H1 (cell line): ENCODE data around the gene MOCS1. TPM values are rescaled to one million over a fixed set of nuclear protein-coding genes. Genes with fewer than 3 reads are reported as not detected.

Source experiments
- SUZ12 ChIP-seq: fragments of 200-600 bp; sonication (generic); IDR thresholded peaks from 2 replicates; pipeline ENCODE4 v1.6.1; 2012; ENCODE audit warnings: mild to moderate bottlenecking, inconsistent platforms, low read length, moderate library complexity, mixed read lengths
- polyA plus RNA-seq, 7 experiments: library from polyadenylated mRNA; depleted of rRNA in 3 of 7; stranded (reverse) in 5 of 7; unstranded in 2 of 7; fragments of >200 nt in 5 of 7; fragments of 200-250 nt in 2 of 7; gene quantifications; 1 replicate in 5 of 7; 2 replicates in 1 of 7; 4 replicates in 1 of 7; pipeline versions ENCODE4 v1.2.1 to v1.2.3, GENCODE V29; 2011 to 2013; ENCODE audit warnings: missing spikeins in 2 of 7, mixed read lengths in 2 of 7
- total RNA-seq: library from RNA; stranded (reverse); fragmentation: NEBNext Ultra II Directional; extraction: Animal tissue kit (Norgen Biotek cat#: 25700); gene quantifications from 2 replicates; pipeline ENCODE4 v1.2.1, GENCODE V29; 2021

Gene MOCS1
- total and polyA plus RNA-seq, 2 of the 8 experiments (the other 6 are each of a cell fraction or from before 2014, with no cell fraction given): 13.4 to 19.7 TPM

GRCh38 chr6:39942903-39943580, 8.8 kb upstream of the MOCS1 start (continued):
- no peak for TF ChIP-seq SUZ12
